Colon (tissue), 2 donors: Measurements from ENCODE around the gene RIMS3.

Experiments
- FAIRE-seq: peaks from 2 replicates; lab custom pipeline; 2012; peaks lifted over from hg19 to GRCh38; lab: Jason Lieb, UNC
- donor health status: control.
- donor health status: control.

Gene RIMS3

DNA sequence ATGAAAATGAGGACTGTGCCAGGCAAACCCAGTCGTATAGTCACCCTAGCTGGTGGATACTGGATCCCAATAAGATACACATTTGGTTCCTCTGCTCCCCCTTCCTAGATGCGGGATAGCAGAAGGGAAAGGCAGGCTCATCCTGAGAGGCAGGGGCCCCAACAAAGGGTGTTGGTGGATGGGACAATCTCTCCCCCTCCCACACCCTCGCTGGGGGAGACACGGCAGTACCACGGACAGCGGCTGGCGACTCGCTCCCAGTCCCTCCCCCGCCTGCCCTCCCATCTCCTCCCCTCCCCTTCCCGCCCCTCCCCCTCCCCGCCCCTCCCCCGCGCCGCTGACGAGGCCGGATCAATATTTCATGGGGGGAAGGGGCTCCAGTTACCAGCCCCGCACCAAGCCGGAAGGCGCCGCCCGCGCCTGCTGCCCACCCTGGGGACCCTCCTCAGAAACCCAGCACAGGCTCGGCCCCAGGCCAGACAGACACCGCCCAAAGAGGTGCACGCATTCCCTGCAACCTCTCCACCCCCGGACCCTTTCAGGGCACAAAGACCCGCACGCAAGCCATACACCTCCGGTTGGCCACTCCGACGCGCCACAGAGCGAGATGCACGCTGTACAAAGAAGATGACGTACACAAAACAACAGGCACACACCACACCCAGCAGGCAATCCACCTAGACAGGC, 11.5 kb downstream of the RIMS3 start:
- no peak for FAIRE-seq

DNA sequence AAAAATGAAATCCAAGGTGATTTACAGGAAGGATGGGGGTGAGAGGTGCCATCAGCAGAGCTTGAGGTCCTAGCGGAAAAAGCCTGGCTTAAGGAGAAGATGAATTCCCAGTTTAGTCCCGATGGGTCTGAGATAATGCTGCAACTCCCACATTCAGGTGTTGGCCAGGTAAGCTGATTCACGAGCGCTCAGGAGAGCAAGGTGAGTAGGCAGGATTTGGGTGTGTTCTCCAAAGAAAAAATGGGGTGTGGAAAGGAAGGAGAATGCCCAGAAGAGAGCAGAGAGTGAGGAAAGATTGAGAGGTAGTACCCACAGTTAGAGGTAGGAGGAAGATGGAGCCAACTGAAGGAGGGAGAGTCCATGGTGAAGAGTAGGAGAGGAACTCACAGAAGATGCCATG, 12.5 kb downstream of the RIMS3 start:
- no peak for FAIRE-seq

DNA sequence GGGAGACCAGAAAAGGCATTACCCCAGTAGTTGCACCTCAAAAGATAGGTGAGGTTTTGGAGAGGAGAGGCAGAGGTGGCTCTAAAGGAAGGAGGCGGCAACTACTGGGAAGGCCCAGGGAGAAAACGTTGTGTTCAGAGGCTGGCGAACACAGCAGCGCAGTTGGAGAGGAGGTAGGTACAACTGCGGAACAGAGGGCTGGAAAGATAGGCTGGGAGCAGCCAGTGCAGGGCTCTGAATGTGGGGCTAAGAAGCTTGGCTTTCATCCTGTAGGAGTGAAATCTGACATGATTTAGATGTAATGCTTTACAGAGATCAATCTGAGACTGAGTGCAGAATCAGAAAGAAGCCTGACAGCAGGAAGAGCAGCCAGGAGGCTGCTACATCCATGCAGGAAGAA, 13.0 kb downstream of the RIMS3 start:
- no peak for FAIRE-seq

DNA sequence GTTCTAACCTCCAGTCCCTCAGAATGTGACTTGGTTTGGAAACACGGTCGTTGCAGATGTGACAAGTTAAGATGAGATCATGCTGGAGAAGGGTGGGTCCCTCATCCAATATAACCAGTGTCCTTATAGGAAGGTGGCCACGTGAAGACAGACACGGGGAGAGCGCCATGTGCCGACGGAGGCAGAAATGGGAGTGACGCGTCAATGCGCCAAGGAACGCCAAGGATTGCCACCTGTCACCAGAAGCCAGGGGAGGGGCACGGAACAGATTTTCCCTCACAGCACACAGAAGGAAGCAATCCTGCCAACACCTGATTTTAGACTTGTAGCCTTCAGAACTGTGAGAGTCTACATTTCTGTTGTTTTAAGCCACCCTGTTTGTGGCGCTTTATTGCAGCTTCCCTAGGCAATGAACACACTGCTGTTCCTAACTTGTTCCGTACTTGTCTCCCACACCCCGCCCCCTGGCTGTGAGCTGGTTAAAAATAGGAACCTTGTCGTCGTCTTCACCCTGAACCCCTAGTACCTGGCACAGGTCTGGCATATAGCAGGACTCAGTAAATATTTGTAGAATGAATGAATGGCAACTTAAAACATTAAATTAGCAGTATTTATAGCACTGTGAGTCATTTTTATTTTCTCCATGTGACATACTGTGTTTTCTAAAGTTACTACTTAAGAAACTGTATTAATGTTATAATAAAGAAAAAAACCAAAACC, 14.2 kb downstream of the RIMS3 start:
- FAIRE-seq = no peak

DNA sequence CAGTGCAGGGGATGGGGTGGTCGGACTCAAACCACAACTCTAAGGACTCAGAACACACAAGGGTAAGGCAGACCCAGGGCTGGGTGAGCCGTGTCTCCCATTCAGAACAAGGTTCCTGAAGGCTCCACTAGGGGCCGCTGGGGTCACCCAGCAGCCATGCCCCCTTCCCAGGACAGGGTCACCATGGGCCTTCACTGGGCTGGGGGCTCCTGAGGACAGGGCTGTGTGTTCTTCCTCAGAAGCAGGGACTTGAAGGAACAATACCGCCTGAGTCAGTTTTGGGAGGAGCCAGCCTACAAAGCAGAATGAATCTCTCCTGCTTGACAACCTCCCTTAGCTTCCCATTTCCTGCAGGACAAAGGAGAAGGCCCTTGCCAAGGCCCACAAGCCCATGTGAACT, 15.4 kb downstream of the RIMS3 start:
- no peak for FAIRE-seq

DNA sequence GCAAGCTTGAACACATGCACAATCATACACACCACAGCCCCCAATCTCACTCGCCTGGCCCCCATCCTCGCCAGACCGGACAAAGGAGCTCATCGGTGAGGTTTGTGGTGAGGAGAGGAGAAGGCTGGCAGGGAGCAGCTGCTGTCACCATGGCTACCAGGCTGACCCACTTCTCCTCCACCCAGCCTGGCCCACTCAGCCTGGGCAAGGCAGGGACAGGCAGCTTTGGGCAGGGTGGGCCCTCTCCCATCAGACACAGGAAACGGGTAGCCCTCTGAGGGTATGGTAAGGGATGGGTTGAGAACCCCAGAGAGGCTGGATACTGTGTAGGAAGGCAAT, 15.9 kb downstream of the RIMS3 start:
- FAIRE-seq = no peak

DNA sequence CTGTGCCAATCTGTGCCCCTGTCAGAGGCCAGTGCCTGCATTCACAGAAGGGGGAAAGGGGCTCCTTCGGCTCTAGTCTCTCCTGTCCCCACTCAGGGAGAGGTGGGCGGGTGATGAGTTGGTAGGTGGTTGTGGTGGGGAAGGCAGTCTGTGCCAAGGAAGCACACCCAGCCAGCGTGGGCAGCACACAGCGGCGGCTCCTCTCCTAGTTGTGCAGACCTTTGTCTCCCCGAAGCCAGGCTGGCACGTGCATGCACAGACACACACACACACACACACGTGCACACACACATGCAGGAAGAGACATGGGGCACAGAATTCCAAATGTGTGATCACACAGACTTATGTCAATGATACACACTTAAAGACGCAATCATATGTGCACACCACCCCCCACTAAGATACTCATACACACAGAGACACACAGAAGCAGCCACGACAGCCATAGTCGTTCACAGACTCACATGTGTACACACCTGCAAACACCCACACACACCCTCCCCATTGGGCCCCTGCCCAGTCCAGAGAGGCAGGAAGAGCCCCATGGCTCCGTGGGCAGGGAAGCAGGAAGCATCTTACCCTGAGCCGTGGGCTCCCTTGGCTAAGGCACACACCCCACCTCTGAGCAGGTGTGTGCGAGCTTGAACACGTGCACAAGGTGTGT, 16.4 kb downstream of the RIMS3 start:
- FAIRE-seq = no peak

DNA sequence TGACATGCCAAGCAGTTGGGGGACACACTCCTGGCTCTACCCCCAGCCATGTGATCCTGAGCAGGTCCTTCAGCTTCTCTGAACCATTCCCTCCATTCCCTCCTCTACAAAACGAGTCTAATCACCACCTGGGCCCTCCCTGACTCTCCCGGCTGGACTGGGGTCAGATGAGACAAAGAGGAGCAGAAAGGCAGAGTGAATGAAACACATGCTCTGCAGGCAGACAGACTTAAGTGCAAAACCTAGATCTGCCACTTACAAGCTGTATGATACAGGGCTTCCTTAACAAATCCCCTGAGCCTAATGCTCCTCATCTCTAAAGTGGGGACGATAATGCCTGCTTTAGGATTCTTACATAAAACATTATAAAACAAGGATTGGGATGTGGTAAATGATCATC, 17.3 kb downstream of the RIMS3 start:
- no peak for FAIRE-seq

DNA sequence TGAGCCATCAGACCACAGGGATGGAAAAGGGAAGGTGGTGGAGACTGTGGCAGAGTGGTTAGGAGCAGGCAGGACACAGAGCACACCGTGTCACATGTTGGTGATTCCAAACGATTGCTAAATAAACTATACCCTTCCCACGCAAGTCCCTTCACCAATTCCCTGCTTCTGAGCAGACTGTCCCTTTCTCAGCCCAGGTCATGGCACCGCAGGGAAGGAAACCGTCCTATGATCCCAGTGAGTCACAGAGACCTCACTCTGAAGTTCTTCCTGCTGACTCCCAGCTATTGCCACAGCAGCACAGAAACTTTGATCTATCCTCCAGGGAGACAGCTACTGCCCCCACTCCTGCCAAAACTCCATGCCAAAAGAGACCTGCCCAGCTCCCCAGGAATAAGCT, 19.2 kb downstream of the RIMS3 start:
- no peak for FAIRE-seq

DNA sequence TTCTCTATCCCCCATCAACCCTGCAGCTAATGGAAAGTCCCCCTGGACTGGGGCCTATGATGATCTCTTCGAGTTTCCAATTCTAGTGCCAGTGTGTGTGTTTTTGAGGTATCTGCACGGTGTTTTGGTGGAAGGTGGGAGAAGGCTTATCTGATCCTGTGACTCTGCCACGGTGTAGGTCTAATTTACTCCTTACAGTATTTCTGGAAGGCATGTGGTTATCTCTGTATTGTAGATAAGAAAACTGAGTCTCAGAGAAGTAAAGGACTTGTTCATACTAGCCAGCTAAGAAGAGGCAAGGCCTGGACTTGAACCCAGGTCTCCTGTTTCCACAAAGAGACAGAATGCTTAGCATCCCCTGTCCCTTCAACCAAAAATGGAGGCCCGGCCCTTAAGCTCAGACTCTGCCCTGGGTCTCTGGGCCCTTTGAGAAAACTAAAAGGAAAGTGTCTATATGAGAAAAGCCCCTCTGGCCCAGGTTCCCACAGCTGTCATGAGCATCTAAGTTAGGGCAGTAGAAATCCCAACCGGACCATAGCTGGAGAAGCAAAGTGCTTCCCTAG, 20.3 kb downstream of the RIMS3 start:
- FAIRE-seq = no peak

DNA sequence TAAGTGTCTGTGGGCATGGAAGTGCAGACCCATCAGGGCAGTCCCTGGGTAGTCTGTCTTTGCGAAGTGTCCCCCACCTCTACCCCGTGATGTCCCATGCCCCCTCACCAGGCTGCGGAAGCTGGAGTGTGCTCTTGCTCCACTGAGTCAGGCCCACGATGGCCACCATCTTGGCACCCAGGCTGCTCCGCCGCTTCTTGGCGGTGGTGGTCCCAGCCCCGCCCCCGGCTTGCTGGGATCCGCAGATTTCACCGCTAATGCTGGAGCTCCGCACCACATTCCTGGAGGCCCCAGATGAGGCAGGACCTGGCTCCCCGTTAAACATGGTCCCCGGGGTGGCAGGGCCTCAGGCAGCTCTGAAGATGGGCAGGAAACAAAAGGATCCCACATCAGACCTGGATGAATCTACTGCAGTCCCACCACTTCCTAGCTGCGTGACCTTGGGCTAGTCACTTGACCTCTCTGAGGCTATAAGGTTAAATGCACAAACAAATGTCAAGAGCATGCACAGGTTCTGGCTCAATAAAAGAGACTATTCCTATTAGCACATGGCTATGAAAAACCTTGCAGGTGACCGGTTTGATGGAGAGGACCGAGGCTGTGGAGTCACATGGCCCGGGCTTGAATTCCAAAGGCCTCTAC, 23.8 kb downstream of the RIMS3 start:
- FAIRE-seq = no peak

DNA sequence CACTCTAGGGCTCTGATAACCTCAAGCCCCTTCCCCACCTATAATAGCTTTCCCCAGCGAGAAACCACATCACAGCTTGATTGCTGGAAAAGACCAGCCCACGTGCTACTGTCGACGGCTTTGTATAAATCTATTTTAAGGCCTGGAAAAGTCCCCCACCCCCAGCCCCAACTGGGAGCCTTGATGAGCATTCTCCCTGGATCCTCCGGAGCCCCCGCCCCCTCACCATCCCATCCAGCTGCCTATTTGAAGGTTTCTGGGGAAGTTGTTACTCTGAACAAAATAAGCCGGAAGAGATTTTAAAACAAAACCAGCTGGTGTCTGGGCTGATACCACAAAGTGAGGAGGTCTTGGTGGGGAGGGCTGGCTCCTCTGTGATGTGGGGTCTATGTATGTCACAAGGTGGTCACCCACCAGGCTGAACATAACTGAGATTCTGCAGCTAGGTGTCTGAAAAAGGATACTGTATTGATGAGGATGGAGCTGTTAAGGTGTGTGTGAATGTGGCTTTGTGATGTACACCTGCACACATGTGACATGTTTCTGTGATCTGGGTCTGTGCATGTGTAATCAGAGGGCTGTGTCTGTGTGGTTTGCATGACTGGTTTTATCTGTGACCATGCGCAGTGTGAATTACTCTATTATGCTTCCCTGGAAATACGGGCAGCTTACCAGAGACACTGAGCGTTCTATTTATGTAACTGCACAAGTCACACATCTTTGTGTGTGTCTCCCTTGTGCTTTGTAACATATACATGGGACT, 25.0 kb downstream of the RIMS3 start:
- no peak for FAIRE-seq

DNA sequence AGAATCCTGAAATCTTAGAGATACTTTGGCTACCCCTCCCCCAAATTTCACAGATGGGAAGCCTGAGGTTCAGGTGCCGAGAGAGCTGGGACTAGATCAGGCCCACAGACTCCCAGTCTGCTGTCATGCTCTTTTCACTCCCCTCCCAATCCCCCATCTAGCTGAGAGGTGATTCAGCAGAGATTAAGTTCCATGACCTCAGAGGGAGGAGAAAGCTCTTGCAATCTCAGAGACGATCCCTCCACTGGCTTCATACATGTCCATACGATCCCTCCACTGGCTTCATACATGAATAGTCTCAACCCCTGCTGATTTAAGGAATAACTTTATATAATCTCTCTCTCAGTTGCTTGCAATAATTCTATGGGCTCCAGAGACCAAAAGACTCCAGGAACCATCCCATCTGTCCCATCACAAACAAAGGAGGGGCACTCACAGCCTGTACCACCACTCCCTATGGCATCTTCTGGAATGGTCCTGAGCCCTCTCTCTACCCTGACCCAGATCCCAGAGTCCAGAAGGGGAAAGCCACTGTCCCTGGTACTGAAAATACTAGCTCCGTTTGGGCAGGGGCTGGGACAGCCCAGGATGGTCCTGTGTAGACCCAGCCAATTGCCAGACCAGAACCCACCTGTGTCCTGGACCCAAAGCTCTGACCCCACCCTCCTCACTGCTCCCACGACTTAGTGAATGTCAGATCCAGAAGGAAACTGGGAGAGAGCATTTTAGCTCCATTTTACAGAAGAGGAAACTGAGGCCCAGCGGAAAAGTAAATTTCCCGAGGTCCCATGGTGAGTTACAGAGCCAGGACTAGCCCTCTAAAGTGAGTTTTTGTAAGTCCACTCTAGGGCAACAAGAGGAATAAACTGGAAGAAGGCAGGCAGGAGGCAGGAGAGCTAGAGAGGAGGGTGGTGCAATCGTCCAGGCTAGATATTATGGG, 27.1 kb downstream of the RIMS3 start:
- no peak for FAIRE-seq

DNA sequence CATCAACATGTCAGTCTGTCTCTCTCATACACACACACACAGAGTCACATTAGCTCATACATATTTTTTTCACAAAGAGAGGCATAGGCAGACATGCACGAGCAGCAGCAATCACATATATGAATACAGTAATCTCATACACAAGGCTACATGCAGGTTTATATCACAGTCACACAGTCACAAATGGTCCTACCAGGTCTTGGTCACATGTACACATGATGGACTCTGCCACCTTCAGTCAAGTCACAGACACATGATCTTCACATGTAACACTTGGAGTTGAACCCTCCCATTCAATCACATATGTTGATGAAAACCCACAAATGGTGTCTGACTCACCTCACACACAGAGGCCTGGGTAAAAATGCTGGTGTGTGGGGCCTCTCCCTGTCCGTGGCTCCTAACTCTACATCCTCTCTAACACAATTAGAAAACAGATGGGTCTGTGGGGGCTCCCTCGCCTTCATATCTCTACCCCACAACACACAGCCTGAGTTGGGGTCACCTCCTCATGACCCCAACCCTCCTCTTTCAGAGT, 27.9 kb downstream of the RIMS3 start:
- no peak for FAIRE-seq

DNA sequence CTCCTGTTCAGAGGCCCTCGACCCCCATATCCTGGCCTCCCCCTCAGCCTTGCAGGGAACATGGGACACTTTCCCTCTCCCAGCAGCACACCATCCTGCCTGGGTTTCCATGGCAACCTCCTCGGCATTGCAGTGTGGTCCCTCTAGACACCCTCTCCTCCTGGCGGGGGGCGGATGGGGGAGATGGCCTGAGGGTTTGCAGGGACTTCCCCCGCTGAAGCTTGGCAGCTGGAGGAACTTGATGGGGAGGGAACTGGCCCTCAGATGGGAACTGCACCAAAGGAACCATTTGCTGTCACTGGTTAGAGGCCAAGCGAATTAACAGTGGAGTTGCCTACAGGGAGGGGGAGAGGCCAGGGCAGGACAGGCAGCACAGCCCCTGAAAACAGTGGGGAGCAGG, 28.7 kb downstream of the RIMS3 start:
- FAIRE-seq = no peak

DNA sequence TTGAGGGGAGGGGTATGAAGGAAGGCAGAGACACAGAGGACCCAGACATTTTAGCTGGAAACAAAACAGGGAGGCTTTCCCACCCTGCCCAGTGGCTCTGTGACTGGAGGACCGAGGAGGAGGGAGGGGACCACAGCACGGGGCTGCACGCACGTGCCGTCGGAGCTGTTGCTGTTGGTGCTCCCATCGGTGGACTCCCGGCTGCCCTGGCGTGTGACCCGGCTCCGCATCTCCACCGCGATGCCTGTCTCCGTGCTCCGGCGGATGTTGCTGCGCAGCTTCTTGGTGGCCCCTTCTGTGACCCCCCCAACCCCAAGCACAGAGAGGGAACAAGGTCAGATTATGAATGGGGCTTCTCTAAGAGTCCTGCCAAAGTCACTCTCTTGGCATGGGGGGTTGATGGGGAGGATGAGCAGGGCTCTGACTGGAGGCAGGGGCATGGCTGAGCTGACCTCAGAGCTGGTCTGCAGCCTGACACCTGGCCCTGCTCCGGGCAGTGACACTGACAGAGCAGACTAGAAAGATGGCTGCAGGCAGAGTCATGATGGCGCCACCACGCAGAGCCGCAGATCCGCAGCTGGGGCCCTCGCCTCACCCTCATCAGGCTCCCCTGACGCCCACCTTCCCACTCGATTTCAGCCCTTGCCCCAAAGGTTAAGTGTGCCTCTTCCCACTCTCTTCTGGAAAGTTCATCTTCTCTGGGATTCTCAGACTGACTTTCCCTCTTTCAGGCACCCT, 29.6 kb downstream of the RIMS3 start:
- FAIRE-seq = no peak

DNA sequence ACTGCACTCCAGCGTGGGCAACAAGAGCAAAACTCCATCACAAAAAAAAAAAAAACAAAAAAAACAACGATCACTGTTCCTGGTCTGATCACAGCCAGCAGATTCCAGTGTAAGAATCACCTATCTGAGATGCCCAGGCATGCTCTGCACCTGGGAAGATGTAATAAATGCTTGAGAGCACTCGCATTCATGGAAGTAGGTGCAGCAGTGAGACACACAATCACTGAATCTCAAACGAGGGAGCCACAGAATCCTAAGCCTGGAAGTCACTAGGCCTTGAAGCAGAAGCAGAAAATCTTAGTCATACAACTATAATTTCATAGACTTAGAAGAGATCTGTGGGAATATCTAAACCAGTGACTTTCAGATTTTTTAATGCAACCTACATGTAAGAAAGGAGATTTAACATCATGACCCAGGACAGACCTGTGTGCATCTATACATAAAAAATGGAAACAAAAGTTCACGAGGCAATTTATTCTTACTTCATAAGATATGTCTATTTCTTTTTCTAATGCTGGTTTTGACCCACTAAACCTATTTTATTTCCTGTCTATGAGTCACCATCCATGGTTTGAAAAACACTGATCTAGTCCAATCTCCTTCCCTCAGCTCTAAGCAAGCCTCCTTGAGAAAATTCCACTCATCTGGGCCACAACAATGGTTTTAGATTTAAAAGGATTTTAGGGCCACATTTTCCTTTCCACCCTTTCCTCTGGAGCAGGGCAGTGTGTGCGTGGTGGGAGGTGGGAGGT, 30.4 kb downstream of the RIMS3 start:
- FAIRE-seq = no peak

DNA sequence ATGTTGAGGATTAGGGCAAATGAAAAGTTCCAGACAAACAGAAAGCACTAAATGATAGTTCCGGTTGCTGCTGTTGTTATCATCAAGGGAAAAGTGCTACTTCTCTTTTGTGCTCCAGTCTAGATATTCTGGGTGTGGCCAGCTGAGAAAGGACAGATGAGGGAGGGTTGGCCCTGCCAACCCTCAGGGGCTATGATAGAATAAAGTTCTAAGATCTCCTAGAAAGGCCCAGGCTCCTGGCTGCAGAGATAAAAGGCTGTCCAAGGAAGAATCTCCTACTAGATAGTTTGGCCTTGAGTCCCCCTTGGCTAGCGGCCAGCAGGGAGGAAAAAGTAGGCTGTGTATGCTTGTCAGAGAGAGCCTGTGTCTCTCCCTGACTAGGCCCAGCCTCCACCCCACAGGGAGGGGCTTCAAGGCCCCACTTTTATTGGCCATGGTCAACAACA, 31.5 kb downstream of the RIMS3 start:
- no peak for FAIRE-seq

DNA sequence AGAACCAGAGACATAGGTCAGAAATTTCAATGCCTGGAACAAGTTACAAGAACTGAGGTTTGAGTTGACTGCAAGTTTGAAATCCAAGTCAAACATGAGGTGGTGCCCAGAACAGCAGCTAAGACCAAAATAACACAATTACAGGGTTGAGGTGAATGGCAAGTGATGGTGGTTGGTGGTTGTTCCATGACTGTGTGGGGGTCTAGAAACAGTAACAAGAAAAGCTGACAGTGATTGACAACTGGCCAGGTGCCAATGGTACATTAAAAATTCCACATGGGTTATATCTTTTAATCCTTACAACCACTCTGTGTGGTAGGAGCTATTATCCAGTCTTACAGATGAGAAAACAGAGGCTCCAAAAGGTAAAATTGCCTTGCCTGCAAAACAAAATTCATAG, 32.0 kb downstream of the RIMS3 start:
- FAIRE-seq = no peak
